AG04450 (cell line): Measurements from ENCODE around the gene CLDN20. TPM values are rescaled to one million over a fixed set of nuclear protein-coding genes. Genes with fewer than 3 reads are reported as not detected.

Experiments
- CTCF ChIA-PET: fragments of 300-600, 350-600 bp; formaldehyde crosslinking; extraction: SDS; loops from one replicate; lab custom pipeline; 2022; ENCODE audit warnings: antibody characterized with exemption, inconsistent platforms; lab: Charles Lee
- POLR2A ChIA-PET: fragments of 350-600 bp; formaldehyde crosslinking; extraction: SDS; loops from one replicate; lab custom pipeline; 2021; ENCODE audit warnings: antibody characterized with exemption, inconsistent platforms; lab: Yijun Ruan, JAX
- DNase-seq: peaks from one replicate; pipeline ENCODE4 v3.0.0-alpha.2; 2011; ENCODE audit warnings: low read depth, low spot score
- H3K27ac ChIP-seq: one replicate; pipeline ENCODE4 v1.5.1; 2012; ENCODE audit warnings: low read depth, low read length, control low read depth
- H3K27me3 ChIP-seq: one replicate; pipeline ENCODE4 v1.6.0; 2012; ENCODE audit warnings: low read length; ENCODE audit not compliant: control insufficient read depth, insufficient read depth
- H3K4me3 ChIP-seq: 2 replicates; pipeline ENCODE4 v1.5.1; 2011; ENCODE audit warnings: mild to moderate bottlenecking, low read depth, low read length, control low read depth
- H3K9me3 ChIP-seq: 2 replicates; pipeline ENCODE4 v1.5.1; 2012; ENCODE audit warnings: low read length; ENCODE audit not compliant: control insufficient read depth, insufficient read depth
- polyA plus RNA-seq: library from polyadenylated mRNA; depleted of rRNA; stranded (reverse); fragments of >200 nt; gene quantifications from 2 replicates; pipeline ENCODE4 v1.2.3, GENCODE V29; 2011
- TF ChIP-seq, protein P1 (sequence below): IDR thresholded peaks from 2 replicates; pipeline ENCODE4 v1.5.1; 2011; ENCODE audit warnings: low read depth, low read length, control low read depth, inconsistent platforms

The CLDN20 gene
- polyA plus RNA-seq, 1 experiment = not detected

- TF ChIP-seq, protein P1, sequence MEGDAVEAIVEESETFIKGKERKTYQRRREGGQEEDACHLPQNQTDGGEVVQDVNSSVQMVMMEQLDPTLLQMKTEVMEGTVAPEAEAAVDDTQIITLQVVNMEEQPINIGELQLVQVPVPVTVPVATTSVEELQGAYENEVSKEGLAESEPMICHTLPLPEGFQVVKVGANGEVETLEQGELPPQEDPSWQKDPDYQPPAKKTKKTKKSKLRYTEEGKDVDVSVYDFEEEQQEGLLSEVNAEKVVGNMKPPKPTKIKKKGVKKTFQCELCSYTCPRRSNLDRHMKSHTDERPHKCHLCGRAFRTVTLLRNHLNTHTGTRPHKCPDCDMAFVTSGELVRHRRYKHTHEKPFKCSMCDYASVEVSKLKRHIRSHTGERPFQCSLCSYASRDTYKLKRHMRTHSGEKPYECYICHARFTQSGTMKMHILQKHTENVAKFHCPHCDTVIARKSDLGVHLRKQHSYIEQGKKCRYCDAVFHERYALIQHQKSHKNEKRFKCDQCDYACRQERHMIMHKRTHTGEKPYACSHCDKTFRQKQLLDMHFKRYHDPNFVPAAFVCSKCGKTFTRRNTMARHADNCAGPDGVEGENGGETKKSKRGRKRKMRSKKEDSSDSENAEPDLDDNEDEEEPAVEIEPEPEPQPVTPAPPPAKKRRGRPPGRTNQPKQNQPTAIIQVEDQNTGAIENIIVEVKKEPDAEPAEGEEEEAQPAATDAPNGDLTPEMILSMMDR = no peak
- no peaks in the 10 kb centered on the region for H3K27me3 ChIP-seq
- H3K9me3 ChIP-seq = no peaks in the 10 kb centered on the region
- ChIA-PET CTCF (interaction anchor here (0.9 to 2.0 kb wide), 4 partner anchors 12 to 110 kb away, joined by 3 to 5 read pairs (median 4); no protein-coding TSS in a partner anchor), POLR2A (no interaction called here)
- no peak for DNase-seq
- no peak overlapping the region for H3K4me3 ChIP-seq
- H3K27ac ChIP-seq = no peak overlapping the region
Measured at GRCh38 chr6:155287762-155288161, 23.9 kb downstream of the CLDN20 start.

GRCh38 chr6:155290491-155290890, 26.7 kb downstream of the CLDN20 start:
- DNase-seq = no peak

GRCh38 chr6:155291291-155291690, 27.5 kb downstream of the CLDN20 start:
- ChIA-PET POLR2A (no interaction called here), CTCF (interaction anchor here (0.8 to 1.1 kb wide), 2 partner anchors 10 to 43 kb away, joined by 3 read pairs; no protein-coding TSS in a partner anchor)
- Histone ChIP-seq H3K4me3 (no peak overlapping the region), H3K9me3 (no peaks in the 10 kb centered on the region), H3K27me3 (no peaks in the 10 kb centered on the region), H3K27ac (no peak overlapping the region)
- TF ChIP-seq, protein P1 = no peak
- DNase-seq = no peak

More at GRCh38 chr6:155290491-155290890, 26.7 kb downstream of the CLDN20 start:
- no peak overlapping the region for H3K4me3 ChIP-seq
- TF ChIP-seq, protein P1 = no peak
- no peaks in the 10 kb centered on the region for H3K27me3 ChIP-seq
- no peak overlapping the region for H3K27ac ChIP-seq
- POLR2A ChIA-PET = no interaction called here
- CTCF ChIA-PET = interaction anchor here (1.1 kb wide), 1 partner anchor 43 kb away, joined by 3 read pairs; no protein-coding TSS in a partner anchor
- H3K9me3 ChIP-seq = no peaks in the 10 kb centered on the region

- ChIA-PET POLR2A (no interaction called here), CTCF (no interaction called here)
- DNase-seq = no peak
- Histone ChIP-seq H3K27me3 (no peaks in the 10 kb centered on the region), H3K27ac (no peak overlapping the region), H3K9me3 (no peaks in the 10 kb centered on the region), H3K4me3 (no peak overlapping the region)
- TF ChIP-seq, protein P1 = no peak
Measured at GRCh38 chr6:155292711-155293110, 28.9 kb downstream of the CLDN20 start.

DNA sequence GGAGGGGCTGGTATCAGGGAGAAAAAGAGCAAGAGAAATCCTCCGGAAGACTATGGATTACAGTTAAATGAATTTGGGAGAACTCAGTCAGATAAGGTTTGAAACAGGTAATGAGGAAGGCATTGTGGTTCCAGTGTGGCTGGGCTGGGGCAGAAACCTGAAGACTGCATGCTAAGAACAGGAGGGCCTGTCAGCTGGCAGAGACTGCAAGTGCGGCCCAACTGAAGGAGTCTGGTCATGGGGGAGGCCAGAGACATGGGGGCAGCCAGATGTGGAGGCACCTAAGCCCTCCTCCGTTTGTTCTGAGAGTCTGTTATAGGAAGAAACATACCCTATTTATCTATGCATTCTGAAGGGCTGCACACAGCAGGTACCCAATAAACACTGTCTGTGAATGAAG, 33.9 kb downstream of the CLDN20 start:
- POLR2A ChIA-PET = no interaction called here

More for the DNA sequence above, 33.9 kb downstream of the CLDN20 start:
- no peaks in the 10 kb centered on the region for H3K9me3 ChIP-seq
- CTCF ChIA-PET = no interaction called here
- no peak overlapping the region for H3K27ac ChIP-seq
- no peak for DNase-seq
- H3K27me3 ChIP-seq = no peaks in the 10 kb centered on the region
- no peak overlapping the region for H3K4me3 ChIP-seq
- TF ChIP-seq, protein P1 = no peak
